ENCODE measurements around the gene TGFA.

The TGFA gene

DNA sequence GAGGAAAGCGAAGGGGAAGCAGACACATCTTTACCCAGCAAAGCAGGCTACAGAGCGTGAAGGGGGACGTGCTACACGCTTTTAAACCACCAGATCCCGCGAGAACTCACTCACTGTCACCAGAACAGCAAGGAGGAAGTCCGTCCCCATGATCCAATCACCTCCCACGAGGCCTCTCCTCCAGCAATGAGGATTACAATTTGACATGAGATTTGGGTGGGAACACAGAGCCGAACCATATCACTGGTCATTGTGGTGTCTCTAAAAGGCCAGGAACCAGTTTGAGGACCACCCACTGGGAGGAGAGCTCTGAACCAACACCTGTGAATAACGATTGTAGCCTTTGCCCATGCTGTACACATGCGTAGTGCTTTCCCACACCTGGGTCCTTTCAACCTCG lies 135.1 kb downstream of the TGFA start:
- no peak overlapping the region for H3K4me3 ChIP-seq (ENCODE audit: low read depth, low read length)
- no peak for TF ChIP-seq CTCF (IDR thresholded peaks at IDR 0.05; ENCODE audit: low read depth, low read length)
- in situ Hi-C loops (cut with HindIII; ENCODE audit: low sequenced_read_pairs), result no loop called here
- DNase-seq (ENCODE audit: low read depth, low spot score), result no peak

GRCh38 chr2:70417011-70417410 lies 136.6 kb downstream of the TGFA start:
- no peak for TF ChIP-seq CTCF (IDR thresholded peaks at IDR 0.05; ENCODE audit: low read depth, low read length)
- in situ Hi-C loops (cut with HindIII; ENCODE audit: low sequenced_read_pairs), result no loop called here
- no peak overlapping the region for H3K4me3 ChIP-seq (ENCODE audit: low read depth, low read length)
- DNase-seq (ENCODE audit: low read depth, low spot score), result no peak

DNA sequence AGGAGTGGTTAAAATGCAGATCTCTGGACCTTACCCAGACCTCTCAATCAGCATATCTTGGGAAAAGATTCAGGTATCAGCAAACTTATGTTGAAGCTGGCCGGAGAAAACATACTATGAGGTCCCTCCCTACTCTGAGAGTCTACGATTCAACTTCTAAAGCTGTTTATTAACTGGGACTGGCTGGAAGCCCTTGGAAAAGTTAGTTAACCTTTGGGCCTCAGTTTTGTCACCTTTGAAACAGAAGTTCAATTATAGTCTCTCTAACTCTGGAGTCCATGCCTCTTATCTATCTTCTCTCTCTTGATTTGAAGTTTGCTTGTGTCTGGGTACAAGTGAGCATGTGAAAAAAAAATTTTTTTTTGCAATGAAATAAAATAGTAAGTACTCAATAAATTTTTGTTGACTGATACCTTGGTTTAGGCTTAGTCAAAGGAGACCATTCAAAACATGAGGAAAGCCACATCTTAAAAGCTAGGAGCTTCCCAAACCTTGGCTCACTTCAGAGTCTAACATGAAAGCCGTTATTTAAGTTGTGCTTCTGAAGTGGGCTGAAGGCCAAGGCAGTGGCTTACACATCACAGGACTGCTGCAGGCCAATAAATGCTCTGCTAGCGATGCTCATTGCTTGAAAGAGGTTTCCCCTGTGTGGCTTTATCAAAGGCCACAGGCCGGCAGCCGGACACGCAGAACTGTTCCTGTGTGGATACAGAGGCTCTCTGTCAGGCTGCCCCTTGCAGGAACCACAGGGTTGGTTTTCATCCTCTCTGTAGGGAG lies 141.1 kb downstream of the TGFA start:
- H3K4me3 ChIP-seq (ENCODE audit: low read depth, low read length), result no peak overlapping the region
- in situ Hi-C loops (cut with HindIII; ENCODE audit: low sequenced_read_pairs), result no loop called here
- TF ChIP-seq CTCF (IDR thresholded peaks at IDR 0.05; ENCODE audit: low read depth, low read length), result no peak
- DNase-seq (ENCODE audit: low read depth, low spot score), result no peak

GRCh38 chr2:70411483-70412125 lies 142.0 kb downstream of the TGFA start:
- in situ Hi-C loops (cut with HindIII; ENCODE audit: low sequenced_read_pairs), result no loop called here
- no peak for DNase-seq (ENCODE audit: low read depth, low spot score)
- no peak overlapping the region for H3K4me3 ChIP-seq (ENCODE audit: low read depth, low read length)
- TF ChIP-seq CTCF (IDR thresholded peaks at IDR 0.05; ENCODE audit: low read depth, low read length), result no peak

GRCh38 chr2:70403267-70404053 lies 150.2 kb downstream of the TGFA start:
- no peak overlapping the region for H3K4me3 ChIP-seq (ENCODE audit: low read depth, low read length)
- no peak for TF ChIP-seq CTCF (IDR thresholded peaks at IDR 0.05; ENCODE audit: low read depth, low read length)
- no peak for DNase-seq (ENCODE audit: low read depth, low spot score)
- in situ Hi-C loops (cut with HindIII; ENCODE audit: low sequenced_read_pairs), result no loop called here

DNA sequence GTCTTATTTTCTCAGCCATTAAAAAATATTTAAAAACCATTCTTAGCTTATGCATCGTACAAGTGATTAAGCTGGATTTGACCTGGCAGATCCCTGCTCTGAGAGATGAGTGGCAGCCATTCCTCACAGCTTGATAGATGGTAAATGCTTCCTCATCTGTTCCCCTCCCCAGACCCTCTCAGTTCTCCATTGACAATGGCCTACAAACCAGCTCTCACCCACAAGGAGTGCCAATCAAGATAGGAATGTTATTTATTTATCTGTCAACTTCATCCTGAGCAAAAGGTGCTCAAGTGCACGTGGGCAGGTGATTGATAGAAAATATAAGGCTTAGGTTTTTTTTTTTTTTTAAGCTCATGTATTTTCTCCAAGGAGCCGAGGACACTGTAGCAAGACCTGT lies 153.1 kb downstream of the TGFA start:
- H3K4me3 ChIP-seq (ENCODE audit: low read depth, low read length), result no peak overlapping the region
- no peak for TF ChIP-seq CTCF (IDR thresholded peaks at IDR 0.05; ENCODE audit: low read depth, low read length)
- in situ Hi-C loops (cut with HindIII; ENCODE audit: low sequenced_read_pairs), result no loop called here
- no peak for DNase-seq (ENCODE audit: low read depth, low spot score)

Data from astrocyte of the spinal cord (primary cell).